HCT116 (cell line): Measurements from ENCODE around the gene DMAC2. TPM values are rescaled to one million over a fixed set of nuclear protein-coding genes. Genes with fewer than 3 reads are reported as not detected.

ENCODE experiments used
- ATAC-seq: fragments of 200-7000 bp; cut with Tn5 transposase; 2 replicates; pipeline ENCODE4 v1.9.1; 2020; ENCODE audit warnings: mild to moderate bottlenecking, moderate library complexity
- BruUV-seq: library from RNA; stranded (reverse); fragments of 400-500 nt; replicated peaks from 2 replicates; lab custom pipeline; 2021; lab: Mats Ljungman, UMichigan
- CTCF ChIA-PET: fragments of 300-600 bp; sonication (Branson Sonifier 250); formaldehyde crosslinking; loops from one replicate; lab custom pipeline; 2021; ENCODE audit warnings: antibody characterized with exemption; lab: Charles Lee
- POLR2A ChIA-PET: fragments of 300-600, 350-600 bp; sonication (Branson Sonifier 250); formaldehyde crosslinking; loops from one replicate; lab custom pipeline; 2021; ENCODE audit warnings: antibody characterized with exemption; lab: Charles Lee
- RAD21 ChIA-PET, 2 experiments: fragments of 300-600 bp; sonication (Branson Sonifier 250); formaldehyde crosslinking; loops; one replicate each; lab custom pipeline; 2023; ENCODE audit warnings: low total read pairs in 2 of 2; ENCODE audit not compliant: uncharacterized antibody in 2 of 2, unreplicated experiment in 2 of 2, low non-redundant PET in 1 of 2; lab: Charles Lee
- DNase-seq: peaks from one replicate; pipeline ENCODE4 v3.0.0-alpha.2; 2010; ENCODE audit warnings: low read depth, low spot score
- H2AFZ ChIP-seq: fragments of 200-600 bp; shearing (Covaris generic), sonication (generic); 2 replicates; pipeline ENCODE4 v1.6.1; 2017; ENCODE audit warnings: low read depth, mixed run types, mixed read lengths, antibody characterized with exemption, low read length; ENCODE audit not compliant: poor library complexity, severe bottlenecking
- H3K27ac ChIP-seq: 2 replicates; pipeline ENCODE4 v1.5.1; 2012; ENCODE audit warnings: low read depth, low read length
- H3K27me3 ChIP-seq: fragments of 200-600 bp; sonication (generic); 2 replicates; pipeline ENCODE4 v1.6.1; 2016; ENCODE audit warnings: mixed run types, low read length, mixed read lengths; ENCODE audit not compliant: insufficient read depth
- H3K36me3 ChIP-seq, 2 experiments: fragments of 200-500 bp in 1 of 2; fragments of 200-600 bp in 1 of 2; sonication (Bioruptor generic) in 1 of 2; sonication (generic) in 1 of 2; 2 replicates each; pipeline versions ENCODE4 v1.5.1 to v1.6.1; 2014 to 2016; ENCODE audit warnings: low read length in 2 of 2, inconsistent platforms in 1 of 2, mixed read lengths in 1 of 2, mixed run types in 1 of 2; ENCODE audit not compliant: insufficient read depth in 2 of 2, control insufficient read depth in 1 of 2
- H3K4me1 ChIP-seq, 2 experiments: fragments of 200-600 bp in 1 of 2; sonication (generic) in 1 of 2; 2 replicates each; pipeline versions ENCODE4 v1.5.1 to v1.6.1; 2012 to 2017; ENCODE audit warnings: low read length in 2 of 2, inconsistent platforms in 1 of 2, mild to moderate bottlenecking in 1 of 2, mixed read lengths in 1 of 2, mixed run types in 1 of 2, moderate library complexity in 1 of 2; ENCODE audit not compliant: insufficient read depth in 2 of 2, control insufficient read depth in 1 of 2
- H3K4me2 ChIP-seq: fragments of 200-600 bp; sonication (generic); 2 replicates; pipeline ENCODE4 v1.6.1; 2017; ENCODE audit warnings: mixed run types, low read length, mixed read lengths
- H3K4me3 ChIP-seq, 2 experiments: fragments of 200-600 bp in 1 of 2; sonication (generic) in 1 of 2; replicated peaks in 1 of 2; 2 replicates each; pipeline ENCODE4 v1.5.1; 2011 to 2016; ENCODE audit warnings: low read length in 2 of 2, control low read depth in 1 of 2, low read depth in 1 of 2, mild to moderate bottlenecking in 1 of 2, mixed read lengths in 1 of 2, mixed run types in 1 of 2
- H3K79me2 ChIP-seq: fragments of 200-600 bp; sonication (generic); 2 replicates; pipeline ENCODE4 v1.6.1; 2017; ENCODE audit warnings: mild to moderate bottlenecking, mixed run types, low read length, moderate library complexity, mixed read lengths; ENCODE audit not compliant: insufficient read depth
- H3K9ac ChIP-seq: fragments of 200-600 bp; sonication (generic); 2 replicates; pipeline ENCODE4 v1.6.1; 2016; ENCODE audit warnings: low read length, mixed read lengths
- H3K9me2 ChIP-seq: fragments of 200-600 bp; sonication (generic), shearing (Covaris generic); 2 replicates; pipeline ENCODE4 v1.6.1; 2017; ENCODE audit warnings: mixed run types, mild to moderate bottlenecking, moderate library complexity; ENCODE audit not compliant: insufficient read depth
- H3K9me3 ChIP-seq, 2 experiments: fragments of 200-500 bp in 1 of 2; fragments of 200-600 bp in 1 of 2; sonication (Bioruptor generic) in 1 of 2; sonication (generic) in 1 of 2; 2 replicates each; pipeline ENCODE4 v1.6.1; 2014 to 2017; ENCODE audit warnings: low read length in 2 of 2, mixed read lengths in 2 of 2, inconsistent platforms in 1 of 2, low read depth in 1 of 2, mild to moderate bottlenecking in 1 of 2, mixed run types in 1 of 2, moderate library complexity in 1 of 2; ENCODE audit not compliant: control insufficient read depth in 1 of 2, insufficient read depth in 1 of 2
- H4K20me1 ChIP-seq: fragments of 200-600 bp; sonication (generic), shearing (Covaris generic); 2 replicates; pipeline ENCODE4 v1.6.1; 2017; ENCODE audit warnings: mixed run types, mild to moderate bottlenecking, moderate library complexity; ENCODE audit not compliant: insufficient read depth
- CBX3 ChIP-seq: IDR thresholded peaks from 2 replicates; pipeline ENCODE4 v1.6.1; 2012; ENCODE audit warnings: low read depth
- EGR1 ChIP-seq: IDR thresholded peaks from 2 replicates; pipeline ENCODE4 v1.6.1; 2012; ENCODE audit warnings: low read depth
- ELF1 ChIP-seq: IDR thresholded peaks from 2 replicates; pipeline ENCODE4 v1.6.1; 2012; ENCODE audit warnings: low read depth, borderline replicate concordance
- EZH2 ChIP-seq: fragments of 200-600 bp; sonication (generic); IDR thresholded peaks from 2 replicates; pipeline ENCODE4 v1.6.1; 2017; ENCODE audit warnings: antibody characterized with exemption, mixed run types
- POLR2AphosphoS5 ChIP-seq: IDR thresholded peaks from 2 replicates; pipeline ENCODE4 v1.6.1; 2011; ENCODE audit warnings: mild to moderate bottlenecking, low read depth, low read length, moderate library complexity
- RAD21 ChIP-seq: IDR thresholded peaks from 2 replicates; pipeline ENCODE4 v1.6.1; 2012; ENCODE audit warnings: low read depth, mild to moderate bottlenecking
- SP1 ChIP-seq: IDR thresholded peaks from 2 replicates; pipeline ENCODE4 v1.6.1; 2012; ENCODE audit warnings: low read depth
- TCF7L2 ChIP-seq: IDR thresholded peaks from 2 replicates; pipeline ENCODE4 v1.7.0; 2011; ENCODE audit warnings: borderline replicate concordance, inconsistent platforms; ENCODE audit not compliant: insufficient read depth, insufficient read length; ENCODE audit errors: extremely low read depth
- YY1 ChIP-seq: IDR thresholded peaks from 2 replicates; pipeline ENCODE4 v1.6.1; 2011; ENCODE audit warnings: low read length, low read depth, moderate library complexity, mild to moderate bottlenecking; ENCODE audit not compliant: insufficient replicate concordance; ENCODE audit errors: extremely low read depth
- intact Hi-C: fragments of 100-400 bp; cut with micrococcal nuclease; formaldehyde crosslinking; loops from 2 replicates; pipeline ENCODE4 v1.10.0; 2022
- total RNA-seq: library from RNA; stranded (reverse); gene quantifications from one replicate; pipeline ENCODE4 v1.2.1, GENCODE V29; 2021; ENCODE audit not compliant: unreplicated experiment
- TF ChIP-seq, protein P1 (sequence below): IDR thresholded peaks from 2 replicates; pipeline ENCODE4 v1.6.1; 2012
- TF ChIP-seq, protein P2 (sequence below), 3 experiments: fragments of 200-600 bp in 1 of 3; sonication (generic) in 1 of 3; IDR thresholded peaks in 2 of 3; conservative IDR thresholded peaks in 1 of 3; 2 replicates each; pipeline ENCODE4 v1.5.1; 2012 to 2017; ENCODE audit warnings: low read depth in 2 of 3, low read length in 2 of 3, antibody characterized with exemption in 1 of 3, borderline replicate concordance in 1 of 3, control low read depth in 1 of 3, mild to moderate bottlenecking in 1 of 3, mixed read lengths in 1 of 3, mixed run types in 1 of 3, moderate library complexity in 1 of 3; ENCODE audit not compliant: insufficient read depth in 1 of 3

Gene DMAC2
- total RNA-seq, 1 experiment from 2014 or later: 65.6 TPM

DNA sequence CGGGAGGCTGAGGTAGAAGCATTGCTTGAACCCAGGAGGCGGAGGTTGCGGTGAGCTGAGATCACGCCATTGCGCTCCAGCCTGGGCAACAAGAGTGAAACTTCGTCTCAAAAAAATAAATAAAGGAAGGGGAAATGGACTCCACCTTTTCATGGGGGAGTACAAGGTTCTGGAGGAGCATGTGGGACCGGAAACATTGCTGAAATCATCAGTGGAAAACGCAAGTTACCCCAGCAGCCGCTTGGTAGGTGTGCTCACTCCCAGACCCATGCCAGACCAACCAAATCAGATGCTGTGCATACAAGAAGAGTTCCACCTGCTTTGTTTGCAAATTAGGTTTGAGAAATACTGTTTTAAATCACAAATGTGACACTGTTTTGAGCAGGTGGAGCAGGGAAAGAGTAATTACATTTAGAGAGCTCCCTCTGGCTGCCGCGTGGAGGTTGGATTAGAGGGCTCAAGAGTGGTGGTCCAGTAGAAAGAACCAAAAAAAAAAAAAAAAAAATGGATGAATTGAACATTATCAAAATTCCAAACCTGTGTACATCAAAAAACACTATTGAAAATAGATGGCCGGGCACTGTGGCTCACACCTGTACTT lies 8.1 kb upstream of the DMAC2 start:
- no peaks in the 10 kb centered on the region for H3K27me3 ChIP-seq
- ATAC-seq: no peak
- no TSS peak for BruUV-seq

DNA sequence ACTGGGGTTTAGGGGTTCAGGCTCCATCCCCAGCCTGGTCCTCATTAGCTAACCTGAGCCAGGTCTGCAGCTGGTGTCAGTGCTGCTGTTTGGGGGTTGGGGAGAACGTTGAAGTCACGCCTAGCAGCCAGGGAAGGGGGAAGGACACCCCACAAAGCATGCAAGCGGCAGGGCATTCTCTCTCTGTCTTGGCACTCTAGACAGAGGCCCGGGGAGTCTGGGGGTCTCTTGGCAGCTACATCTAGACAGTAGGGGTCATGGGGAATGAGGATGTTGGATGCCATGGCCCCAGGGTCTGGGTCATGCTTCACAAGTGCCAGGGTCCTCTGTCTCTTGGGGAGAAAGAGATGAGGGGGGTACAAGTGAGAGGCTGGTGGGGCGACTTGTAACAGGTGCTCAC lies 5.9 kb upstream of the DMAC2 start:
- ChIA-PET RAD21 (no interaction called here), POLR2A (no interaction called here)
- no TSS peak for BruUV-seq
- TF ChIP-seq POLR2AphosphoS5 (no peak), EZH2 (no peak), CBX3 (no peak), EGR1 (no peak), TCF7L2 (no peak), ELF1 (no peak), YY1 (no peak), SP1 (no peak)
- TF ChIP-seq, protein P1, sequence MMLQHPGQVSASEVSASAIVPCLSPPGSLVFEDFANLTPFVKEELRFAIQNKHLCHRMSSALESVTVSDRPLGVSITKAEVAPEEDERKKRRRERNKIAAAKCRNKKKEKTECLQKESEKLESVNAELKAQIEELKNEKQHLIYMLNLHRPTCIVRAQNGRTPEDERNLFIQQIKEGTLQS: no peak
- TF ChIP-seq, protein P2, sequence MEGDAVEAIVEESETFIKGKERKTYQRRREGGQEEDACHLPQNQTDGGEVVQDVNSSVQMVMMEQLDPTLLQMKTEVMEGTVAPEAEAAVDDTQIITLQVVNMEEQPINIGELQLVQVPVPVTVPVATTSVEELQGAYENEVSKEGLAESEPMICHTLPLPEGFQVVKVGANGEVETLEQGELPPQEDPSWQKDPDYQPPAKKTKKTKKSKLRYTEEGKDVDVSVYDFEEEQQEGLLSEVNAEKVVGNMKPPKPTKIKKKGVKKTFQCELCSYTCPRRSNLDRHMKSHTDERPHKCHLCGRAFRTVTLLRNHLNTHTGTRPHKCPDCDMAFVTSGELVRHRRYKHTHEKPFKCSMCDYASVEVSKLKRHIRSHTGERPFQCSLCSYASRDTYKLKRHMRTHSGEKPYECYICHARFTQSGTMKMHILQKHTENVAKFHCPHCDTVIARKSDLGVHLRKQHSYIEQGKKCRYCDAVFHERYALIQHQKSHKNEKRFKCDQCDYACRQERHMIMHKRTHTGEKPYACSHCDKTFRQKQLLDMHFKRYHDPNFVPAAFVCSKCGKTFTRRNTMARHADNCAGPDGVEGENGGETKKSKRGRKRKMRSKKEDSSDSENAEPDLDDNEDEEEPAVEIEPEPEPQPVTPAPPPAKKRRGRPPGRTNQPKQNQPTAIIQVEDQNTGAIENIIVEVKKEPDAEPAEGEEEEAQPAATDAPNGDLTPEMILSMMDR (IDR thresholded peaks at IDR 0.05 in 2 of 3, conservative IDR thresholded peaks at IDR 0.05 in 1 of 3; ENCODE audit: borderline replicate concordance in 1 of 3, insufficient read depth in 1 of 3, low read depth in 2 of 3, low read length in 2 of 3): no peak

More for the DNA sequence above, 8.1 kb upstream of the DMAC2 start:
- TF ChIP-seq, protein P2 (IDR thresholded peaks at IDR 0.05 in 2 of 3, conservative IDR thresholded peaks at IDR 0.05 in 1 of 3; ENCODE audit: borderline replicate concordance in 1 of 3, insufficient read depth in 1 of 3, low read depth in 2 of 3, low read length in 2 of 3): 0 out of 6 replicates have a peak, but pooled peaks of 2 of the 3 experiments have one; percentile 9 to 12
- TF ChIP-seq RAD21 (0 out of 2 replicates have a peak, but pooled peaks have one; percentile 12), POLR2AphosphoS5 (no peak), EGR1 (no peak)
- H3K36me3 ChIP-seq: no peaks in the 10 kb centered on the region
- H3K9me2 ChIP-seq: no peaks in the 10 kb centered on the region
- peak overlapping the region; percentile 45 for H2AFZ ChIP-seq
- DNase-seq: no peak
- no peaks in the 10 kb centered on the region for H4K20me1 ChIP-seq
- RAD21 ChIA-PET: interaction anchor here in 1 of 2 experiments (1.8 kb wide), 1 partner anchor 116 kb away, joined by 8 read pairs; no protein-coding TSS in a partner anchor
- H3K4me2 ChIP-seq: no peak overlapping the region
- POLR2A ChIA-PET: interaction anchor here (2.7 kb wide), 1 partner anchor 8 kb away, joined by 12 read pairs; the partner anchor contains the start of gene DMAC2
- intact Hi-C loops: no loop called here
- no peak overlapping the region for H3K4me3 ChIP-seq
- no peaks in the 10 kb centered on the region for H3K79me2 ChIP-seq
- H3K9ac ChIP-seq: no peak overlapping the region
- CTCF ChIA-PET: interaction anchor here (0.9 to 4.7 kb wide), 5 partner anchors 8 to 122 kb away, joined by 3 to 63 read pairs (median 34); partner anchors contain the start of gene DMAC2
- no peaks in the 10 kb centered on the region for H3K9me3 ChIP-seq
- peaks cover 0 to 10% of the 10 kb centered on the region in 2 experiments; a peak in 2 of 4 replicates for H3K4me1 ChIP-seq
- no peak overlapping the region for H3K27ac ChIP-seq

More for the DNA sequence above, 5.9 kb upstream of the DMAC2 start:
- Histone ChIP-seq H3K36me3 (no peaks in the 10 kb centered on the region), H4K20me1 (no peaks in the 10 kb centered on the region), H3K27ac (no peak overlapping the region), H3K9ac (no peak overlapping the region), H3K9me2 (no peaks in the 10 kb centered on the region), H2AFZ (no peak overlapping the region), H3K4me2 (no peak overlapping the region), H3K9me3 (no peaks in the 10 kb centered on the region), H3K4me3 (no peak overlapping the region), H3K79me2 (no peaks in the 10 kb centered on the region), H3K27me3 (no peaks in the 10 kb centered on the region), H3K4me1 (peaks cover 0 to 10% of the 10 kb centered on the region in 2 experiments; a peak in 2 of 4 replicates)
- CTCF ChIA-PET: no interaction called here
- intact Hi-C loops: no loop called here
- no peak for DNase-seq
- ATAC-seq: no peak
